Cardiac muscle cell (in vitro differentiated cells and primary cell): ENCODE measurements around the gene ADIRF. TPM values are rescaled to one million over a fixed set of nuclear protein-coding genes. Genes with fewer than 3 reads are reported as not detected.
"Not testable (repeated sequence)": the region's sequence is repeated elsewhere in the genome, so short reads cannot be mapped to it uniquely, and the experiment has no call there.

Experiments used
- DNase-seq, 2 donors: peaks; one replicate each; pipeline versions ENCODE4 v3.0.0 to v3.0.0-alpha.2; 2010 to 2017; ENCODE audit warnings: low read depth in 1 of 2, low spot score in 1 of 2
- H3K27ac ChIP-seq: fragments of 200-600 bp; sonication (generic); 2 replicates; pipeline ENCODE4 v1.5.1; 2016
- H3K27me3 ChIP-seq: fragments of 200-600 bp; sonication (generic); 2 replicates; pipeline ENCODE4 v1.6.0; 2016; ENCODE audit warnings: control low read depth
- H3K36me3 ChIP-seq: fragments of 200-600 bp; sonication (generic); 2 replicates; pipeline ENCODE4 v1.5.1; 2016; ENCODE audit warnings: control low read depth
- H3K4me1 ChIP-seq: fragments of 200-600 bp; sonication (generic); 2 replicates; pipeline ENCODE4 v1.8.1; 2017; ENCODE audit warnings: low read depth, mild to moderate bottlenecking, mixed run types
- H3K4me3 ChIP-seq: fragments of 200-600 bp; sonication (generic); 2 replicates; pipeline ENCODE4 v1.5.1; 2016; ENCODE audit warnings: mild to moderate bottlenecking
- H3K9me3 ChIP-seq: fragments of 200-600 bp; sonication (generic); 2 replicates; pipeline ENCODE4 v1.5.1; 2017; ENCODE audit warnings: low read depth, mild to moderate bottlenecking, control low read depth
- polyA plus RNA-seq: library from polyadenylated mRNA; unstranded; fragments of >200 nt; fragmentation: Nextera tagmentation; extraction: Ambion mirVana; gene quantifications from 2 replicates; pipeline ENCODE4 v1.2.1, GENCODE V29; 2016
- total RNA-seq: library from RNA; depleted of rRNA; stranded (reverse); fragments of >200 nt; gene quantifications from 2 replicates; pipeline ENCODE4 v1.2.3, GENCODE V29; 2016
- TF ChIP-seq, protein P1 (sequence below): IDR thresholded peaks from 2 replicates; pipeline ENCODE4 v1.5.1; 2012; ENCODE audit warnings: low read depth, mild to moderate bottlenecking, low read length

The ADIRF gene
- total and polyA plus RNA-seq, 2 experiments from 2014 or later, result 0.40 TPM; not detected in 1

DNA sequence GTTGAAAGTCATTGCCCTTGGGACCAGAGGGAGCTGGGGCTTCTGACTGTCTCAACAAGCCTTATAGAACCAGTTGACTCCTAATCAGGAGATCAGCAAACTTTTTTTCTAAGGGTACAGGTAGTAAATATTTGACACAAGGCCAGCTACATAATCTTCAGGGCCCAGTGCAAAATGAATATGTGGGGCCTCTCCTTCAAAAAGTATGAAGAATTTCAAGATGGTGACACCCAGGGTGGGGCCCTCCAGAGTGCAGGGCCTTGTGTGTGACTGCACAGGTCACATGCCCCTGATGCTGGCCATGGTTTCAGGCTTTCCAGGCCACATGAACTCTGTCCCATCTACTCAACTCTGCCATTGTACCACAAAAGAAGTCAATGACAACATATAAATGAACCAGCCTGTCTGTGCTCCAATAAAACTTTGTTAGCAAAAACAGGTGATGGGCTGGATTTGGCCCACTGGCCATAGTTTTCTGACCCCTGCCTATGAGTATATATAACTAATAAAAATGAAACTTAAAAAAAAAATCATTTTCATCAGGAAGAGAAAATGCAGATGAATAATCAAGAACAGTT lies 17.0 kb upstream of the ADIRF start:
- Histone ChIP-seq H3K4me3 (no peak overlapping the region), H3K36me3 (no peaks in the 10 kb centered on the region), H3K27me3 (no peaks in the 10 kb centered on the region), H3K27ac (no peak overlapping the region), H3K9me3 (no peaks in the 10 kb centered on the region), H3K4me1 (peaks cover 25% of the 10 kb centered on the region)
- no peak for DNase-seq
- TF ChIP-seq, protein P1, sequence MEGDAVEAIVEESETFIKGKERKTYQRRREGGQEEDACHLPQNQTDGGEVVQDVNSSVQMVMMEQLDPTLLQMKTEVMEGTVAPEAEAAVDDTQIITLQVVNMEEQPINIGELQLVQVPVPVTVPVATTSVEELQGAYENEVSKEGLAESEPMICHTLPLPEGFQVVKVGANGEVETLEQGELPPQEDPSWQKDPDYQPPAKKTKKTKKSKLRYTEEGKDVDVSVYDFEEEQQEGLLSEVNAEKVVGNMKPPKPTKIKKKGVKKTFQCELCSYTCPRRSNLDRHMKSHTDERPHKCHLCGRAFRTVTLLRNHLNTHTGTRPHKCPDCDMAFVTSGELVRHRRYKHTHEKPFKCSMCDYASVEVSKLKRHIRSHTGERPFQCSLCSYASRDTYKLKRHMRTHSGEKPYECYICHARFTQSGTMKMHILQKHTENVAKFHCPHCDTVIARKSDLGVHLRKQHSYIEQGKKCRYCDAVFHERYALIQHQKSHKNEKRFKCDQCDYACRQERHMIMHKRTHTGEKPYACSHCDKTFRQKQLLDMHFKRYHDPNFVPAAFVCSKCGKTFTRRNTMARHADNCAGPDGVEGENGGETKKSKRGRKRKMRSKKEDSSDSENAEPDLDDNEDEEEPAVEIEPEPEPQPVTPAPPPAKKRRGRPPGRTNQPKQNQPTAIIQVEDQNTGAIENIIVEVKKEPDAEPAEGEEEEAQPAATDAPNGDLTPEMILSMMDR, result no peak

DNA sequence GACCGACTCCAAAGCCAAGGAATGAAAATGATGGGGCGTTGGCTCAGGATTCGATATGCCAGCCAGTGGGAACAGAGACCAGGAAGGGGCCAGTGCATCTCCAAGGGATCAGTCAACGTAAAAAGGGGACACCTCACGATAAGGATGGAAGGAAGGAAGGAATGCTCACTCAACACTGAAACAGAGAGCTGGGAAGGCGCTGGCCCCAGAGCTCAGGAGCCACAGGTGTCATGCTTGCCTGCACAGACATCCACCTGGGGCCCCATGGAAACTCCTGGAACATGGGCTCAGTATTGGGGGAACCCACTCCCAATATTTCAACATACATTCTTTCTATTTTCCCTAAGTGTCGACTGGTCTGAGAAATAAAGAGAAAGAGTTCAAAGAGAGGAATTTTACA lies 16.2 kb upstream of the ADIRF start:
- Histone ChIP-seq H3K4me1 (peaks cover 27% of the 10 kb centered on the region), H3K27ac (no peak overlapping the region), H3K36me3 (no peaks in the 10 kb centered on the region), H3K9me3 (no peaks in the 10 kb centered on the region), H3K27me3 (no peaks in the 10 kb centered on the region), H3K4me3 (no peak overlapping the region)
- no peak for DNase-seq
- TF ChIP-seq, protein P1, result no peak

DNA sequence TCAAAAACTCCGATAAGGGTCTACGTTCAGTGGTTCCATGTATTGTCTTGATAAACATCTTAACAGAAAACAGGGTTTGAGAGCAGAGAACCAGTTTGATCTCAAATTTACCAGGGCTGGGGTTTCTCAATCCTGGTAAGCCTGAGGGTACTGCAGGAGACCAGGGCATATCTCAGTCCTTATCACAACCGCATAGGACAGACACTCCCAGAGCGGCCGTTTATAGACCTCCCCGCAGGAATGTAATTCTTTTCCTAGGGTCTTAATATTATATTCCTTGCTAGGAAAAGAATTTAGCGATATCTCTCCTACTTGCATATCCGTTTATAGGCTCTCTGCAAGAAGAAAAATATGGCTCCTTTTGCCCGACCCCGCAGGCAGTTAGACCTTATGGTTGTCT lies 15.6 kb upstream of the ADIRF start:
- DNase-seq, H3K27ac ChIP-seq, H3K27me3 ChIP-seq, H3K4me3 ChIP-seq, H3K9me3 ChIP-seq, H3K36me3 ChIP-seq: not testable (repeated sequence)
- H3K4me1 ChIP-seq, result peaks cover 27% of the 10 kb centered on the region

GRCh38 chr10:86953747-86954680 lies 14.3 kb upstream of the ADIRF start:
- Histone ChIP-seq H3K27ac (peak overlapping the region; percentile 90), H3K4me1 (peaks cover 35% of the 10 kb centered on the region), H3K27me3 (no peaks in the 10 kb centered on the region), H3K36me3 (no peaks in the 10 kb centered on the region), H3K9me3 (no peaks in the 10 kb centered on the region), H3K4me3 (no peak overlapping the region)
- TF ChIP-seq, protein P1, result no peak
- peak; percentile 86 to 88 for DNase-seq

GRCh38 chr10:86954681-86955500 lies 13.4 kb upstream of the ADIRF start:
- Histone ChIP-seq H3K36me3 (no peaks in the 10 kb centered on the region), H3K4me3 (no peak overlapping the region), H3K27ac (peak overlapping the region; percentile 90), H3K27me3 (no peaks in the 10 kb centered on the region), H3K9me3 (no peaks in the 10 kb centered on the region), H3K4me1 (peaks cover 41% of the 10 kb centered on the region)
- TF ChIP-seq, protein P1, result no peak
- no peak for DNase-seq
